Right lobe of liver (tissue), 6 donors: ENCODE results near the gene TGFBI. TPM values are rescaled to one million over a fixed set of nuclear protein-coding genes. Genes with fewer than 3 reads are reported as not detected.

Experiments used
- ATAC-seq, 4 donors: fragments of 200-7000 bp; cut with Tn5 transposase; one replicate each; pipeline ENCODE4 v1.9.1; 2020; ENCODE audit warnings: mild to moderate bottlenecking in 4 of 4, moderate library complexity in 4 of 4
- DNase-seq, 3 donors: peaks; one replicate each; pipeline ENCODE4 v3.0.0-alpha.2; 2020
- H3K27ac ChIP-seq, 3 donors: fragments of 200-600 bp; one replicate each; pipeline ENCODE4 v1.8.0; 2022
- H3K27me3 ChIP-seq, 2 donors: fragments of 200-600 bp; one replicate each; pipeline ENCODE4 v1.8.0; 2022
- H3K36me3 ChIP-seq, 4 donors: fragments of 200-600 bp; sonication (generic) in 1 of 4; one replicate each; pipeline versions ENCODE4 v1.5.1 to v1.8.0; 2017 to 2022; ENCODE audit warnings: control low read depth in 1 of 4
- H3K4me1 ChIP-seq, 4 donors: fragments of 200-600 bp; sonication (generic) in 1 of 4; one replicate each; pipeline versions ENCODE4 v1.5.1 to v1.8.0; 2017 to 2022; ENCODE audit warnings: control low read depth in 1 of 4
- H3K4me3 ChIP-seq, 3 donors: fragments of 200-600 bp; one replicate each; pipeline ENCODE4 v1.8.0; 2022
- H3K9me3 ChIP-seq, 4 donors: fragments of 200-600 bp; sonication (generic) in 1 of 4; one replicate each; pipeline versions ENCODE4 v1.5.1 to v1.8.0; 2017 to 2022; ENCODE audit warnings: control low read depth in 1 of 4
- POLR2A ChIP-seq: fragments of 450-650 bp; IDR thresholded peaks from one replicate; pipeline ENCODE4 v1.6.1; 2017; ENCODE audit warnings: antibody characterized with exemption, mild to moderate bottlenecking
- WGBS: methylation state at CpG from one replicate; pipeline ENCODE4 v1.1.6; 2018; ENCODE audit warnings: low coverage, low lambda C conversion rate; ENCODE audit not compliant: insufficient coverage; ENCODE audit errors: missing lambda C conversion rate; 5-methylcytosine and 5-hydroxymethylcytosine counted together
- intact Hi-C, 2 donors: fragments of 100-400 bp; cut with DNase I; formaldehyde crosslinking; loops; one replicate each; pipeline versions ENCODE4 v1.11.2 to v1.14.1; 2022
- total RNA-seq, 6 experiments: library from RNA; depleted of rRNA in 2 of 6; stranded (reverse); fragments of >200 nt in 2 of 6; fragmentation: NEBNext Ultra II Directional in 3 of 6; extraction: Animal tissue kit (Norgen Biotek cat#: 25700) in 3 of 6; gene quantifications; one replicate each; pipeline versions ENCODE4 v1.1.0 to v1.2.4, GENCODE V29; 2016 to 2023
- TF ChIP-seq, protein P1 (sequence below), 4 donors: fragments of 200-600 bp in 3 of 4; fragments of 450-650 bp in 1 of 4; IDR thresholded peaks; one replicate each; pipeline versions ENCODE4 v1.5.1 to v1.8.0; 2016 to 2022; ENCODE audit warnings: antibody characterized with exemption in 4 of 4, mild to moderate bottlenecking in 2 of 4
- donor health status: DM: no; HTN: yes; CAD: no.
- donor health status: DM: no; HTN: no; CAD: no.
- donor health status: DM: no; HTN: no; CAD: no.
- donor health status: DM: no; HTN: yes; CAD: no.
- donor health status: DM: no; HTN: yes; CAD: no.

Gene TGFBI
- total RNA-seq, 6 experiments from 2014 or later, result 30.7 to 143 (median 87.2) TPM

DNA sequence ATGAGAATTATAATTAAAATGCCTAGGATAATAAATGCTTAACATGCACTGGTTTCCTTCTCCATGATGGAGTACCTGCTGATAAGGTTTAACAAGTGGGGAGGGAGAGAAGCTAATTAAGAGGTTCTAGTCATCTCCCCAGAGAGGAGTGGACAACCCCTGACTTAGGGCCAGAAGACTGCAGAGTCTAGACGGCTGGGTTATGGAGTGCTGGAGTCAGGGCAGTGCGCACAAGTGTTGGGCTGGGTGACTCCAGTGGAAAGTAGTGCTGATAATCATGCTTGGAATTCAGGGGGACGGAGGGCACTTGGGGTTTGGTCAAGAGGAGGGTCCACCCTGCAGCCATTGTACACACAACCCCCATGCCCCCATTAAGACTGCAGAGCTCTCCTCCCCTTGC is 32.8 kb upstream of the TGFBI start:
- ATAC-seq (no peak), DNase-seq (no peak)
- H3K27me3 ChIP-seq, result no peaks in the 10 kb centered on the region
- no peaks in the 10 kb centered on the region for H3K9me3 ChIP-seq
- no peaks in the 10 kb centered on the region for H3K36me3 ChIP-seq
- TF ChIP-seq POLR2A, result no peak
- TF ChIP-seq, protein P1, sequence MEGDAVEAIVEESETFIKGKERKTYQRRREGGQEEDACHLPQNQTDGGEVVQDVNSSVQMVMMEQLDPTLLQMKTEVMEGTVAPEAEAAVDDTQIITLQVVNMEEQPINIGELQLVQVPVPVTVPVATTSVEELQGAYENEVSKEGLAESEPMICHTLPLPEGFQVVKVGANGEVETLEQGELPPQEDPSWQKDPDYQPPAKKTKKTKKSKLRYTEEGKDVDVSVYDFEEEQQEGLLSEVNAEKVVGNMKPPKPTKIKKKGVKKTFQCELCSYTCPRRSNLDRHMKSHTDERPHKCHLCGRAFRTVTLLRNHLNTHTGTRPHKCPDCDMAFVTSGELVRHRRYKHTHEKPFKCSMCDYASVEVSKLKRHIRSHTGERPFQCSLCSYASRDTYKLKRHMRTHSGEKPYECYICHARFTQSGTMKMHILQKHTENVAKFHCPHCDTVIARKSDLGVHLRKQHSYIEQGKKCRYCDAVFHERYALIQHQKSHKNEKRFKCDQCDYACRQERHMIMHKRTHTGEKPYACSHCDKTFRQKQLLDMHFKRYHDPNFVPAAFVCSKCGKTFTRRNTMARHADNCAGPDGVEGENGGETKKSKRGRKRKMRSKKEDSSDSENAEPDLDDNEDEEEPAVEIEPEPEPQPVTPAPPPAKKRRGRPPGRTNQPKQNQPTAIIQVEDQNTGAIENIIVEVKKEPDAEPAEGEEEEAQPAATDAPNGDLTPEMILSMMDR (IDR thresholded peaks at IDR 0.05), result no peak
- no peak overlapping the region for H3K27ac ChIP-seq
- H3K4me1 ChIP-seq, result no peaks in the 10 kb centered on the region
- no CpG with 5 or more reads among the region's 3 CpGs for WGBS
- no peak overlapping the region for H3K4me3 ChIP-seq
- intact Hi-C loops, result no loop called here

DNA sequence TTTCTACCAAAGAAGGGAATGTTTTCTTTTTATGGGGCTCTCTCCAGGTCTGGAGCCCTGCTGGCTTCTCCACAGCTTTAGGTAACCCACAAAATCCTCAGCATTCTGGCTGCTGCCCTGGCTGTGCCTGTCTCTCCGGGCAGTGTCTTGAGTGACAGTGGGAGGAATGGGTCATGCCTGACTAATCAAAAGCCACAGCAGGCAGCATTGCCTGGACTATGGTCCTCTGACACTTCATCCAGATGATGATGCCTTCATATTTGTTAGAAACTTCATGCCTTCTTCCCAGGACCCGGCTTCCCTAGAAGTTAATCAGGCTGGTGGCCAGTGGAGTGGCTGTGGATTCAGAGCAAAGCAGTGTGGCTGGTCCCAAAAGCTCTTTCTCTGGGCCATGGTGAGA is 32.2 kb upstream of the TGFBI start:
- ATAC-seq (no peak), DNase-seq (no peak)
- Histone ChIP-seq H3K9me3 (no peaks in the 10 kb centered on the region), H3K36me3 (no peaks in the 10 kb centered on the region), H3K4me1 (no peaks in the 10 kb centered on the region), H3K4me3 (no peak overlapping the region), H3K27ac (no peak overlapping the region), H3K27me3 (no peaks in the 10 kb centered on the region)
- TF ChIP-seq, protein P1 (IDR thresholded peaks at IDR 0.05), result no peak
- TF ChIP-seq POLR2A, result no peak
- intact Hi-C loops, result no loop called here
- no CpG with 5 or more reads among the region's 2 CpGs for WGBS

DNA sequence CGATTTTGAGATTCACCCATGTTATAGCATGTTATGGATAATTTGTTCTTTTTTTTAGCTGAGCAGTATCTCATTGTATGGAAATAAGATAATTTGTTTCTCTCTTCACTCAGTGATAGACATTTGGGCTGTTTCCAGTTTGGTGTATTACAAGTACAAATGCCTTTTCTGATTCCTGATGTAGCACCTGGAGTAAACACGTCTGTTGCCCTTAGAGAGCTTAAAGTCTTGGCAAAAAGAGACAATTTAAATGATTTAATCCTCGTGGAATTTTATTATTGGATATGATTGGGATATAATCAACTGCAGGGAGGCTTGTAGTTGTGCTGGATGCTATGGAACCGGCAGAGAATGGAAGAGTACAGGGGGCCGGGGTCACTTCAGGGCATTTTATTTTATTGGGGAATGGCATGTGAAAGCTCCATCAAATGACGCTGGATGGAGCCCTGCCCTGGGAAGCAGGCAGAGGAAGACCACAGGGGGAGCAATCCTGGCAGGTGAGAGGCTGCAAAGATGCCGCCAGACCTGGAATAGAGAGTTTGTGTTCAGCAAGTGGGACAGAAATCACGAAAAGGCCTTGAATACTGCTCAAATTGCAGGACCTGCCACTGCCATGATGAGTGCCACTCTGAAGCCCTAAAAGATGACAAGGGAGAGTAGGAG is 31.0 kb upstream of the TGFBI start:
- intact Hi-C loops, result no loop called here
- H3K4me3 ChIP-seq, result no peak overlapping the region
- 78% methylated on average over 8 of the region's 8 CpGs for WGBS
- no peaks in the 10 kb centered on the region for H3K27me3 ChIP-seq
- DNase-seq (no peak), ATAC-seq (no peak)
- no peak overlapping the region for H3K27ac ChIP-seq
- no peaks in the 10 kb centered on the region for H3K4me1 ChIP-seq
- no peaks in the 10 kb centered on the region for H3K9me3 ChIP-seq
- no peaks in the 10 kb centered on the region for H3K36me3 ChIP-seq
- no peak for TF ChIP-seq POLR2A
- TF ChIP-seq, protein P1 (IDR thresholded peaks at IDR 0.05), result no peak

DNA sequence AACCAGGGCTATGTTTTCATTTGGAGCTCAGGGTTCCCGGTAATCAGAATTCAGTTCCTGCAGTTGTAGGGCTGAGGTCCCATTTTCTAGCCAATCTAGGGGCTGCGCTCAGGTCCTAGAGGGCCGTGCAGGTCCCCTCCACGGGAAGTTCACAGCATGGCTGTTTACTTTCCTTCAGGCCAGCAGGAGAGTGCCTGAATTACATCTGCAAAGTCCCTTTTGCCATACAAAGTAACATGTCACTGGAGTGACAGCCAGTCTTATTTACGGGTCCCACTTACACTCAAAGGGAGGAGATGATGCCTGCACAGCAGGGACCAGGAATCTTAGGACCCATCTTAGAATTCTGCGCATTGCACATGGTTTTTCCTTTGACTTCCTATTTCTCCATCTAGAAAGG is 29.9 kb upstream of the TGFBI start:
- H3K9me3 ChIP-seq, result no peaks in the 10 kb centered on the region
- WGBS, result 63% methylated on average over 4 of the region's 6 CpGs
- H3K27me3 ChIP-seq, result no peaks in the 10 kb centered on the region
- no peak overlapping the region for H3K4me3 ChIP-seq
- H3K4me1 ChIP-seq, result no peaks in the 10 kb centered on the region
- no peaks in the 10 kb centered on the region for H3K36me3 ChIP-seq
- no peak overlapping the region for H3K27ac ChIP-seq
- intact Hi-C loops, result no loop called here
- TF ChIP-seq POLR2A, result no peak
- TF ChIP-seq, protein P1 (IDR thresholded peaks at IDR 0.05), result no peak
- DNase-seq (no peak), ATAC-seq (no peak)
